ENCODE measurements around the gene UBE4B. TPM values are rescaled to one million over a fixed set of nuclear protein-coding genes. Genes with fewer than 3 reads are reported as not detected.
A peak's percentile ranks its signal among the peaks of the same experiment; 100 is the strongest.

The UBE4B gene
- total and polyA plus RNA-seq, 2 experiments from 2014 or later: 28.4 to 115 TPM

DNA sequence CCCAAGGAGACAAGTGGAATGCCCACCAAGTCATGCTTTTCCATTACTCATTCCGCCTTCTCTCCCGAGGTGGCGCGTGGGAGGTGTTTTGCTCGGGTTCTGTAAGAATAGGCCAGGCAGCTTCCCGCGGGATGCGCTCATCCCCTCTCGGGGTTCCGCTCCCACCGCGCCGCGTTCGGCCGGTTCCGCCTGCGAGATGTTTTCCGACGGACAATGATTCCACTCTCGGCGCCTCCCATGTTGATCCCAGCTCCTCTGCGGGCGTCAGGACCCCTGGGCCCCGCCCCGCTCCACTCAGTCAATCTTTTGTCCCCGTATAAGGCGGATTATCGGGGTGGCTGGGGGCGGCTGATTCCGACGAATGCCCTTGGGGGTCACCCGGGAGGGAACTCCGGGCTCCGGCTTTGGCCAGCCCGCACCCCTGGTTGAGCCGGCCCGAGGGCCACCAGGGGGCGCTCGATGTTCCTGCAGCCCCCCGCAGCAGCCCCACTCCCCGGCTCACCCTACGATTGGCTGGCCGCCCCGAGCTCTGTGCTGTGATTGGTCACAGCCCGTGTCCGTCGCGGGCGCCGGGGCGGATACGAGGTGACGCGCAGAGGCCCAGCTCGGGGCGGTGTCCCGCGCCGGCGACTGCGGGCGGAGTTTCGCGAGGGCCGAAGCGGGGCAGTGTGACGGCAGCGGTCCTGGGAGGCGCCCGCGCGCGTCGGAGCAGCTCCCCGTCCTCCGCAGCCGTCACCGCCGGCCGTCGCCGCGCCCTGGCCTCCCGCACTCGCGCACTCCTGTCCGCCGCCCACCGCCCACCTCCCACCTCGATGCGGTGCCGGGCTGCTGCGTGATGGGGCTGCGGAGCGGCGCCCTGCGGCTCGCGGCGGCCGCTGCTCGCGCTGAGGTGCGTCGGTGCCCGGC, 177.4 kb downstream of the UBE4B start, which contains the start of gene KIF1B:
Gene KIF1B, plus strand, starts transcription at position 666 of the 906 bp plus-strand sequence. CDS start 21,759 bp downstream, outside the sequence.
- H2AFZ ChIP-seq: peak within 1 kb of the TSS; percentile 95
- H3K4me2 ChIP-seq: peak within 1 kb of the TSS; percentile 99
- peak; percentile 92 for ATAC-seq
- H3K27me3 ChIP-seq (ENCODE audit: insufficient read depth): no peaks in the 10 kb centered on the region
- no peaks in the 10 kb centered on the region for H3K36me3 ChIP-seq (ENCODE audit: insufficient read depth)
- peak within 1 kb of the TSS; percentile 100 for H3K4me3 ChIP-seq
- peak within 1 kb of the TSS; percentile 95 for H3K27ac ChIP-seq (ENCODE audit: low read depth)
- peak; percentile 98 for DNase-seq (ENCODE audit: low spot score)
- no peaks in the 10 kb centered on the region for H3K9me2 ChIP-seq (ENCODE audit: insufficient read depth)
- Mint-ChIP-seq H3K4me1 (peaks cover 25% of the 10 kb centered on the region), H3K27me3 (ENCODE audit: insufficient read depth, low read depth, poor library complexity) (peaks cover 20% of the 10 kb centered on the region), H3K27ac (peak within 1 kb of the TSS; percentile 97), H3K9me3 (no peaks in the 10 kb centered on the region), H3K4me3 (peak within 1 kb of the TSS; percentile 98), H3K36me3 (ENCODE audit: low read depth) (no peaks in the 10 kb centered on the region)
- H3K4me1 ChIP-seq (ENCODE audit: insufficient read depth): peaks cover 19% of the 10 kb centered on the region
- H4K20me1 ChIP-seq (replicated peaks; ENCODE audit: insufficient read depth): peaks cover 29% of the 10 kb centered on the region
- TF ChIP-seq NANOG (IDR thresholded peaks at IDR 0.05; ENCODE audit: borderline replicate concordance) (no peak), CREB1 (CRISPR knock-in tag; IDR thresholded peaks at IDR 0.05; ENCODE audit: low read depth) (peak; percentile 95), STAT1 (IDR thresholded peaks at IDR 0.05; ENCODE audit: unreplicated experiment) (no peak), ZNF114 (CRISPR knock-in tag; IDR thresholded peaks at IDR 0.05) (no peak), ZNF331 (CRISPR knock-in tag; IDR thresholded peaks at IDR 0.05; ENCODE audit: low read depth) (no peak), POLR2AphosphoS5 (IDR thresholded peaks at IDR 0.05; ENCODE audit: low read depth) (peak; percentile 72), EZH2phosphoT487 (IDR thresholded peaks at IDR 0.05; ENCODE audit: unreplicated experiment) (no peak), JUNB (IDR thresholded peaks at IDR 0.05; ENCODE audit: unreplicated experiment) (no peak), EZH2 (IDR thresholded peaks at IDR 0.05; ENCODE audit: low read depth, unreplicated experiment) (no peak)
- TF ChIP-seq, protein P1, sequence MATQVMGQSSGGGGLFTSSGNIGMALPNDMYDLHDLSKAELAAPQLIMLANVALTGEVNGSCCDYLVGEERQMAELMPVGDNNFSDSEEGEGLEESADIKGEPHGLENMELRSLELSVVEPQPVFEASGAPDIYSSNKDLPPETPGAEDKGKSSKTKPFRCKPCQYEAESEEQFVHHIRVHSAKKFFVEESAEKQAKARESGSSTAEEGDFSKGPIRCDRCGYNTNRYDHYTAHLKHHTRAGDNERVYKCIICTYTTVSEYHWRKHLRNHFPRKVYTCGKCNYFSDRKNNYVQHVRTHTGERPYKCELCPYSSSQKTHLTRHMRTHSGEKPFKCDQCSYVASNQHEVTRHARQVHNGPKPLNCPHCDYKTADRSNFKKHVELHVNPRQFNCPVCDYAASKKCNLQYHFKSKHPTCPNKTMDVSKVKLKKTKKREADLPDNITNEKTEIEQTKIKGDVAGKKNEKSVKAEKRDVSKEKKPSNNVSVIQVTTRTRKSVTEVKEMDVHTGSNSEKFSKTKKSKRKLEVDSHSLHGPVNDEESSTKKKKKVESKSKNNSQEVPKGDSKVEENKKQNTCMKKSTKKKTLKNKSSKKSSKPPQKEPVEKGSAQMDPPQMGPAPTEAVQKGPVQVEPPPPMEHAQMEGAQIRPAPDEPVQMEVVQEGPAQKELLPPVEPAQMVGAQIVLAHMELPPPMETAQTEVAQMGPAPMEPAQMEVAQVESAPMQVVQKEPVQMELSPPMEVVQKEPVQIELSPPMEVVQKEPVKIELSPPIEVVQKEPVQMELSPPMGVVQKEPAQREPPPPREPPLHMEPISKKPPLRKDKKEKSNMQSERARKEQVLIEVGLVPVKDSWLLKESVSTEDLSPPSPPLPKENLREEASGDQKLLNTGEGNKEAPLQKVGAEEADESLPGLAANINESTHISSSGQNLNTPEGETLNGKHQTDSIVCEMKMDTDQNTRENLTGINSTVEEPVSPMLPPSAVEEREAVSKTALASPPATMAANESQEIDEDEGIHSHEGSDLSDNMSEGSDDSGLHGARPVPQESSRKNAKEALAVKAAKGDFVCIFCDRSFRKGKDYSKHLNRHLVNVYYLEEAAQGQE (IDR thresholded peaks at IDR 0.05; ENCODE audit: unreplicated experiment): peak; percentile 1
- TF ChIP-seq, protein P2, sequence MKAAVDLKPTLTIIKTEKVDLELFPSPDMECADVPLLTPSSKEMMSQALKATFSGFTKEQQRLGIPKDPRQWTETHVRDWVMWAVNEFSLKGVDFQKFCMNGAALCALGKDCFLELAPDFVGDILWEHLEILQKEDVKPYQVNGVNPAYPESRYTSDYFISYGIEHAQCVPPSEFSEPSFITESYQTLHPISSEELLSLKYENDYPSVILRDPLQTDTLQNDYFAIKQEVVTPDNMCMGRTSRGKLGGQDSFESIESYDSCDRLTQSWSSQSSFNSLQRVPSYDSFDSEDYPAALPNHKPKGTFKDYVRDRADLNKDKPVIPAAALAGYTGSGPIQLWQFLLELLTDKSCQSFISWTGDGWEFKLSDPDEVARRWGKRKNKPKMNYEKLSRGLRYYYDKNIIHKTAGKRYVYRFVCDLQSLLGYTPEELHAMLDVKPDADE (IDR thresholded peaks at IDR 0.05): 0 out of 2 replicates have a peak, but pooled peaks have one; percentile 17
- TF ChIP-seq, protein P3, sequence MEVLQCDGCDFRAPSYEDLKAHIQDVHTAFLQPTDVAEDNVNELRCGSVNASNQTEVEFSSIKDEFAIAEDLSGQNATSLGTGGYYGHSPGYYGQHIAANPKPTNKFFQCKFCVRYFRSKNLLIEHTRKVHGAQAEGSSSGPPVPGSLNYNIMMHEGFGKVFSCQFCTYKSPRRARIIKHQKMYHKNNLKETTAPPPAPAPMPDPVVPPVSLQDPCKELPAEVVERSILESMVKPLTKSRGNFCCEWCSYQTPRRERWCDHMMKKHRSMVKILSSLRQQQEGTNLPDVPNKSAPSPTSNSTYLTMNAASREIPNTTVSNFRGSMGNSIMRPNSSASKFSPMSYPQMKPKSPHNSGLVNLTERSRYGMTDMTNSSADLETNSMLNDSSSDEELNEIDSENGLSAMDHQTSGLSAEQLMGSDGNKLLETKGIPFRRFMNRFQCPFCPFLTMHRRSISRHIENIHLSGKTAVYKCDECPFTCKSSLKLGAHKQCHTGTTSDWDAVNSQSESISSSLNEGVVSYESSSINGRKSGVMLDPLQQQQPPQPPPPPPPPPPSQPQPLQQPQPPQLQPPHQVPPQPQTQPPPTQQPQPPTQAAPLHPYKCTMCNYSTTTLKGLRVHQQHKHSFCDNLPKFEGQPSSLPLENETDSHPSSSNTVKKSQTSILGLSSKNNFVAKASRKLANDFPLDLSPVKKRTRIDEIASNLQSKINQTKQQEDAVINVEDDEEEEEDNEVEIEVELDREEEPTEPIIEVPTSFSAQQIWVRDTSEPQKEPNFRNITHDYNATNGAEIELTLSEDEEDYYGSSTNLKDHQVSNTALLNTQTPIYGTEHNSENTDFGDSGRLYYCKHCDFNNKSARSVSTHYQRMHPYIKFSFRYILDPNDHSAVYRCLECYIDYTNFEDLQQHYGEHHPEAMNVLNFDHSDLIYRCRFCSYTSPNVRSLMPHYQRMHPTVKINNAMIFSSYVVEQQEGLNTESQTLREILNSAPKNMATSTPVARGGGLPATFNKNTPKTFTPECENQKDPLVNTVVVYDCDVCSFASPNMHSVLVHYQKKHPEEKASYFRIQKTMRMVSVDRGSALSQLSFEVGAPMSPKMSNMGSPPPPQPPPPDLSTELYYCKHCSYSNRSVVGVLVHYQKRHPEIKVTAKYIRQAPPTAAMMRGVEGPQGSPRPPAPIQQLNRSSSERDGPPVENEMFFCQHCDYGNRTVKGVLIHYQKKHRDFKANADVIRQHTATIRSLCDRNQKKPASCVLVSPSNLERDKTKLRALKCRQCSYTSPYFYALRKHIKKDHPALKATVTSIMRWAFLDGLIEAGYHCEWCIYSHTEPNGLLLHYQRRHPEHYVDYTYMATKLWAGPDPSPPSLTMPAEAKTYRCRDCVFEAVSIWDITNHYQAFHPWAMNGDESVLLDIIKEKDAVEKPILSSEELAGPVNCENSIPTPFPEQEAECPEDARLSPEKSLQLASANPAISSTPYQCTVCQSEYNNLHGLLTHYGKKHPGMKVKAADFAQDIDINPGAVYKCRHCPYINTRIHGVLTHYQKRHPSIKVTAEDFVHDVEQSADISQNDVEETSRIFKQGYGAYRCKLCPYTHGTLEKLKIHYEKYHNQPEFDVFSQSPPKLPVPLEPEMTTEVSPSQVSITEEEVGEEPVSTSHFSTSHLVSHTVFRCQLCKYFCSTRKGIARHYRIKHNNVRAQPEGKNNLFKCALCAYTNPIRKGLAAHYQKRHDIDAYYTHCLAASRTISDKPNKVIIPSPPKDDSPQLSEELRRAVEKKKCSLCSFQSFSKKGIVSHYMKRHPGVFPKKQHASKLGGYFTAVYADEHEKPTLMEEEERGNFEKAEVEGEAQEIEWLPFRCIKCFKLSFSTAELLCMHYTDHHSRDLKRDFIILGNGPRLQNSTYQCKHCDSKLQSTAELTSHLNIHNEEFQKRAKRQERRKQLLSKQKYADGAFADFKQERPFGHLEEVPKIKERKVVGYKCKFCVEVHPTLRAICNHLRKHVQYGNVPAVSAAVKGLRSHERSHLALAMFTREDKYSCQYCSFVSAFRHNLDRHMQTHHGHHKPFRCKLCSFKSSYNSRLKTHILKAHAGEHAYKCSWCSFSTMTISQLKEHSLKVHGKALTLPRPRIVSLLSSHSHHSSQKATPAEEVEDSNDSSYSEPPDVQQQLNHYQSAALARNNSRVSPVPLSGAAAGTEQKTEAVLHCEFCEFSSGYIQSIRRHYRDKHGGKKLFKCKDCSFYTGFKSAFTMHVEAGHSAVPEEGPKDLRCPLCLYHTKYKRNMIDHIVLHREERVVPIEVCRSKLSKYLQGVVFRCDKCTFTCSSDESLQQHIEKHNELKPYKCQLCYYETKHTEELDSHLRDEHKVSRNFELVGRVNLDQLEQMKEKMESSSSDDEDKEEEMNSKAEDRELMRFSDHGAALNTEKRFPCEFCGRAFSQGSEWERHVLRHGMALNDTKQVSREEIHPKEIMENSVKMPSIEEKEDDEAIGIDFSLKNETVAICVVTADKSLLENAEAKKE (CRISPR knock-in tag; IDR thresholded peaks at IDR 0.05): no peak
- TF ChIP-seq, protein P4, sequence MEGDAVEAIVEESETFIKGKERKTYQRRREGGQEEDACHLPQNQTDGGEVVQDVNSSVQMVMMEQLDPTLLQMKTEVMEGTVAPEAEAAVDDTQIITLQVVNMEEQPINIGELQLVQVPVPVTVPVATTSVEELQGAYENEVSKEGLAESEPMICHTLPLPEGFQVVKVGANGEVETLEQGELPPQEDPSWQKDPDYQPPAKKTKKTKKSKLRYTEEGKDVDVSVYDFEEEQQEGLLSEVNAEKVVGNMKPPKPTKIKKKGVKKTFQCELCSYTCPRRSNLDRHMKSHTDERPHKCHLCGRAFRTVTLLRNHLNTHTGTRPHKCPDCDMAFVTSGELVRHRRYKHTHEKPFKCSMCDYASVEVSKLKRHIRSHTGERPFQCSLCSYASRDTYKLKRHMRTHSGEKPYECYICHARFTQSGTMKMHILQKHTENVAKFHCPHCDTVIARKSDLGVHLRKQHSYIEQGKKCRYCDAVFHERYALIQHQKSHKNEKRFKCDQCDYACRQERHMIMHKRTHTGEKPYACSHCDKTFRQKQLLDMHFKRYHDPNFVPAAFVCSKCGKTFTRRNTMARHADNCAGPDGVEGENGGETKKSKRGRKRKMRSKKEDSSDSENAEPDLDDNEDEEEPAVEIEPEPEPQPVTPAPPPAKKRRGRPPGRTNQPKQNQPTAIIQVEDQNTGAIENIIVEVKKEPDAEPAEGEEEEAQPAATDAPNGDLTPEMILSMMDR (conservative IDR thresholded peaks at IDR 0.05; ENCODE audit: low read depth in 2 of 2): peak; percentile 74 to 87
- peaks cover 41% of the 10 kb centered on the region for H3K79me2 ChIP-seq (replicated peaks; ENCODE audit: insufficient read depth)
- H3F3A ChIP-seq (replicated peaks; ENCODE audit: low read depth): peaks cover 3% of the 10 kb centered on the region; the same call in 1 of the 2 replicates

Measured in GM23338 (cell line).